ENCODE measurements around the gene HDAC4. TPM values are rescaled to one million over a fixed set of nuclear protein-coding genes. Genes with fewer than 3 reads are reported as not detected.

The HDAC4 gene
- total RNA-seq, 1 experiment from 2014 or later, result 61.5 TPM

GRCh38 chr2:239213643-239214101 lies 187.1 kb downstream of the HDAC4 start:
- no TSS peak for BruUV-seq (replicated peaks)
- Histone ChIP-seq H4K20me1 (ENCODE audit: insufficient read depth) (0 out of 2 replicates have a peak, but pooled peaks cover 3% of the 10 kb centered on the region), H3K4me1 (replicated peaks; ENCODE audit: insufficient read depth) (no peaks in the 10 kb centered on the region), H3K79me2 (ENCODE audit: low read depth) (0 out of 2 replicates have a peak, but pooled peaks cover 4% of the 10 kb centered on the region), H3K4me3 (no peak overlapping the region), H2AFZ (no peak overlapping the region), H3K27ac (no peak overlapping the region), H3K36me3 (ENCODE audit: low read depth) (no peaks in the 10 kb centered on the region), H3K27me3 (ENCODE audit: insufficient read depth, low read depth) (no peaks in the 10 kb centered on the region), H3F3A (ENCODE audit: insufficient read depth, low read depth) (no peaks in the 10 kb centered on the region), H3K4me2 (no peak overlapping the region), H3K9me3 (ENCODE audit: insufficient read depth, low read depth) (no peaks in the 10 kb centered on the region), H3K9me2 (ENCODE audit: insufficient read depth) (no peaks in the 10 kb centered on the region)
- POLR2A ChIA-PET (ENCODE audit: unreplicated experiment), result no interaction called here
- TF ChIP-seq CTCF (conservative IDR thresholded peaks at IDR 0.05), result no peak
- no peak for TF ChIP-seq EZH2 (IDR thresholded peaks at IDR 0.05; ENCODE audit: low read depth)
- DNase-seq, result no peak
- intact Hi-C loops (cut with micrococcal nuclease; ENCODE audit: unreplicated experiment), result no loop called here
- CTCF ChIA-PET, result no interaction called here

- no peaks in the 10 kb centered on the region for H3K4me1 ChIP-seq (replicated peaks; ENCODE audit: insufficient read depth)
- DNase-seq, result no peak
- H3K4me2 ChIP-seq, result no peak overlapping the region
- POLR2A ChIA-PET (ENCODE audit: unreplicated experiment), result interaction anchor here (0.6 kb wide), 1 partner anchor 36 kb away, joined by 6 read pairs; no protein-coding TSS in a partner anchor
- no peak overlapping the region for H3K4me3 ChIP-seq
- no peak overlapping the region for H2AFZ ChIP-seq
- 0 out of 2 replicates have a peak, but pooled peaks cover 4% of the 10 kb centered on the region for H3K79me2 ChIP-seq (ENCODE audit: low read depth)
- no peak overlapping the region for H3K27ac ChIP-seq
- CTCF ChIA-PET, result no interaction called here
- no peaks in the 10 kb centered on the region for H3K36me3 ChIP-seq (ENCODE audit: low read depth)
- BruUV-seq (replicated peaks), result no TSS peak
- no peaks in the 10 kb centered on the region for H3K27me3 ChIP-seq (ENCODE audit: insufficient read depth, low read depth)
- H3F3A ChIP-seq (ENCODE audit: insufficient read depth, low read depth), result no peaks in the 10 kb centered on the region
- no peaks in the 10 kb centered on the region for H3K9me3 ChIP-seq (ENCODE audit: insufficient read depth, low read depth)
- intact Hi-C loops (cut with micrococcal nuclease; ENCODE audit: unreplicated experiment), result no loop called here
- no peaks in the 10 kb centered on the region for H3K9me2 ChIP-seq (ENCODE audit: insufficient read depth)
- 0 out of 2 replicates have a peak, but pooled peaks cover 3% of the 10 kb centered on the region for H4K20me1 ChIP-seq (ENCODE audit: insufficient read depth)
- TF ChIP-seq EZH2 (IDR thresholded peaks at IDR 0.05; ENCODE audit: low read depth), result no peak
These were observed 187.7 kb downstream of the HDAC4 start for GRCh38 chr2:239212929-239213642.

GRCh38 chr2:239212121-239212928 lies 188.5 kb downstream of the HDAC4 start:
- Histone ChIP-seq H3K4me1 (replicated peaks; ENCODE audit: insufficient read depth) (no peaks in the 10 kb centered on the region), H3K9me2 (ENCODE audit: insufficient read depth) (no peaks in the 10 kb centered on the region), H3F3A (ENCODE audit: insufficient read depth, low read depth) (no peaks in the 10 kb centered on the region), H2AFZ (no peak overlapping the region), H4K20me1 (ENCODE audit: insufficient read depth) (0 out of 2 replicates have a peak, but pooled peaks cover 3% of the 10 kb centered on the region), H3K9me3 (ENCODE audit: insufficient read depth, low read depth) (no peaks in the 10 kb centered on the region), H3K4me3 (no peak overlapping the region), H3K79me2 (ENCODE audit: low read depth) (no peaks in the 10 kb centered on the region), H3K36me3 (ENCODE audit: low read depth) (no peaks in the 10 kb centered on the region), H3K27me3 (ENCODE audit: insufficient read depth, low read depth) (no peaks in the 10 kb centered on the region), H3K4me2 (no peak overlapping the region), H3K27ac (no peak overlapping the region)
- CTCF ChIA-PET, result no interaction called here
- no peak for DNase-seq
- no peak for TF ChIP-seq CTCF (conservative IDR thresholded peaks at IDR 0.05)
- TF ChIP-seq EZH2 (IDR thresholded peaks at IDR 0.05; ENCODE audit: low read depth), result no peak
- intact Hi-C loops (cut with micrococcal nuclease; ENCODE audit: unreplicated experiment), result no loop called here
- POLR2A ChIA-PET (ENCODE audit: unreplicated experiment), result interaction anchor here (0.6 kb wide), 1 partner anchor 37 kb away, joined by 6 read pairs; no protein-coding TSS in a partner anchor
- no TSS peak for BruUV-seq (replicated peaks)
